ENCODE data around the gene LIN7B. TPM values are rescaled to one million over a fixed set of nuclear protein-coding genes. Genes with fewer than 3 reads are reported as not detected.

The LIN7B gene
- total and polyA plus RNA-seq, 2 of the 8 experiments (the other 6 are each of a cell fraction or from before 2014, with no cell fraction given): 4.1 to 4.2 TPM

DNA sequence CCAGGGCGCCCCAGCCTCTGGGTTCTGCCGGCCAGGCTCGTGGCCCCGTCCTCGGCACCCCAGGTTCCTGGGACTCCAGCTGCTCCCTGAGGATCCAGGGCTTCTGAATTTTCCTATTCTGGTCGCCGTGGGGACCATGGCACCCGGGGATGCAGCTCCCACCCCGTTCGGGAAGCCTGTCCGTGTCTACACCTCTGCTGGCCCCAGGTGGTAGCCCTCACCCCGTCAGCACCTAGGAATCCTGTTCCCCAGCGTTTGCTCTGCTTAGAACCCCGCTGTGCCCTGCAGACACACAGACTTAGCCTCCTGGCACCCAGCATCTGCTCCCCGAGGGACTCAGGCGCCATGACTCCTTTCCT is 6.1 kb downstream of the LIN7B start:
- H3K4me2 ChIP-seq (ENCODE audit: insufficient read depth in 1 of 2, low read depth in 2 of 2, low read length in 2 of 2): peak overlapping the region; percentile 86
- H3K4me3 ChIP-seq (ENCODE audit: extremely low read depth in 1 of 4, insufficient read depth in 2 of 4, low read depth in 3 of 4, low read length in 4 of 4): peak overlapping the region; percentile 8 to 74 (median 50); a peak in 4 of 8 replicates
- no peak overlapping the region for H3K14ac ChIP-seq (ENCODE audit: insufficient read length)
- no peak overlapping the region for H2BK20ac ChIP-seq (ENCODE audit: low read length)
- H3K4ac ChIP-seq (replicated peaks; ENCODE audit: insufficient read length, low read depth, low read length): no peak overlapping the region
- ChIA-PET CTCF (ENCODE audit: partially characterized antibody) (interaction anchor here (0.7 to 3.0 kb wide), 16 partner anchors 9 to 105 kb away, joined by 3 to 11 read pairs (median 4); no protein-coding TSS in a partner anchor), POLR2A (ENCODE audit: partially characterized antibody) (interaction anchor here (0.7 to 2.3 kb wide), 11 partner anchors 9 to 312 kb away, joined by 3 to 24 read pairs (median 4); no protein-coding TSS in a partner anchor)
- H2BK120ac ChIP-seq (replicated peaks; ENCODE audit: low read depth, low read length): no peak overlapping the region
- H2BK15ac ChIP-seq (ENCODE audit: low read length): no peak overlapping the region
- FAIRE-seq: no peak
- no peak overlapping the region for H2AFZ ChIP-seq (ENCODE audit: low read length)
- peaks cover 0 to 8% (median 6%) of the 10 kb centered on the region in 4 experiments; a peak in 4 of 7 replicates for H3K4me1 ChIP-seq (replicated peaks in 1 of 4; ENCODE audit: control insufficient read depth in 3 of 4, insufficient read depth in 4 of 4, low read length in 3 of 4)
- H3K23me2 ChIP-seq (ENCODE audit: low read depth, low read length): peaks cover 11% of the 10 kb centered on the region; the same call in 1 of the 2 replicates
- TF ChIP-seq SUZ12 (IDR thresholded peaks at IDR 0.05; ENCODE audit: low read length) (peak; percentile 33; the same call in 1 of the 2 replicates), EZH2 (IDR thresholded peaks at IDR 0.05; ENCODE audit: low read depth, low read length, severe bottlenecking) (no peak)
- H3K9ac ChIP-seq (replicated peaks in 1 of 4; ENCODE audit: extremely low read depth in 1 of 4, low read depth in 3 of 4, low read length in 3 of 4): no peak overlapping the region
- peaks cover 0 to 9% of the 10 kb centered on the region in 2 experiments for H4K20me1 ChIP-seq (replicated peaks in 1 of 2; ENCODE audit: control insufficient read depth in 1 of 2, insufficient read depth in 2 of 2, low read length in 2 of 2)
- H3K79me1 ChIP-seq (ENCODE audit: low read depth, low read length): peaks cover 2% of the 10 kb centered on the region; the same call in 1 of the 2 replicates
- H2AK5ac ChIP-seq (ENCODE audit: low read depth, low read length): no peak overlapping the region
- H3K27me3 ChIP-seq (replicated peaks in 1 of 4; ENCODE audit: control insufficient read depth in 3 of 4, extremely low read depth in 1 of 4, insufficient read depth in 3 of 4, low read length in 3 of 4): peaks cover 8 to 19% (median 17%) of the 10 kb centered on the region in 4 experiments
- H3K27ac ChIP-seq (ENCODE audit: low read depth, low read length): no peak overlapping the region
- H4K91ac ChIP-seq (replicated peaks; ENCODE audit: insufficient read length, low read length): no peak overlapping the region
- no peaks in the 10 kb centered on the region for H3K9me3 ChIP-seq (ENCODE audit: insufficient read depth in 2 of 2, low read depth in 1 of 2, low read length in 1 of 2)
- no peak overlapping the region; the same call in 1 of the 2 replicates for H3K18ac ChIP-seq (ENCODE audit: extremely low read depth, low read length)
- no peaks in the 10 kb centered on the region for H3K36me3 ChIP-seq (ENCODE audit: control insufficient read depth in 2 of 4, insufficient read depth in 4 of 4, low read length in 3 of 4)
- no peak overlapping the region for H4K8ac ChIP-seq (ENCODE audit: extremely low read depth, insufficient read depth, low read length)
- no peaks in the 10 kb centered on the region for H3K79me2 ChIP-seq (ENCODE audit: control insufficient read depth in 1 of 2, insufficient read depth in 2 of 2, low read length in 2 of 2)
- H3K23ac ChIP-seq (ENCODE audit: insufficient read length): no peak overlapping the region
- H2BK5ac ChIP-seq (ENCODE audit: low read depth, low read length): no peak overlapping the region
- H2BK12ac ChIP-seq (ENCODE audit: low read depth, low read length): no peak overlapping the region
- H3K56ac ChIP-seq (replicated peaks; ENCODE audit: insufficient read length, low read depth, low read length): no peak overlapping the region
- 39% methylated on average over 15 of the region's 16 CpGs; no CpG with 5 or more reads in 1 of the 2 experiments for WGBS, 2 experiments (ENCODE audit: extremely low coverage in 1 of 2, insufficient coverage in 1 of 2, insufficient read length in 1 of 2, insufficient replicate concordance in 2 of 2, low coverage in 1 of 2, low lambda C conversion rate in 2 of 2, missing lambda C conversion rate in 1 of 2)
- H4K5ac ChIP-seq (ENCODE audit: insufficient read length, low read depth, low read length): no peak overlapping the region
- no peak for DNase-seq (ENCODE audit: low read depth in 1 of 2, low spot score in 2 of 2)
